NCI-H146 treated with DMSO at 0.1 percent for 48 hours (cell line): ENCODE data around the gene SHB.
A peak's percentile ranks its signal among the peaks of the same experiment; 100 is the strongest.

Source experiments
- DNase-seq: peaks from one replicate; lab custom pipeline; 2025; ENCODE audit not compliant: unreplicated experiment; lab: John Stamatoyannopoulos, UW

Gene SHB

GRCh38 chr9:37994639-37995347, 74.2 kb downstream of the SHB start:
- DNase-seq = no peak

DNA sequence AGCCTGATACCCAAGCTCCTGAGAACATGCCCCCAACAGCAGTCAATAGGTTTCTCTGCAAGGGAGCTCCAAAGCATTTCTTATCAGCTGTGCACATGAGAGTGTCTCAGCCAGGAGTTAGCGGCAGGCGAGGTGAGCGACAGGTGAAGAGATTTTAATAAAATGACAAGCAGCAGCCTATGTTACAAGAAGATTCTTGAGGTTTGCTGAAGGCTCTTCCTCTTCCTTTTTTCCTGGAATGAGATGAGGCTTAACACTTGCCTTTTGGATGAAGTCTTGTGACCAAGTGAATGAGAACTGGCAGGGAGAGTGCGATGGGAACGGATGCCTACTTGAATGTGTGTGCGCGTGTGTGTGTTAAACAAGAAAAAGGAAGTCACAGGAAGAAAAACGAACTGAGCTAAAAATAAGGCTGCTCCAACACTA, 76.1 kb downstream of the SHB start:
- DNase-seq = no peak

DNA sequence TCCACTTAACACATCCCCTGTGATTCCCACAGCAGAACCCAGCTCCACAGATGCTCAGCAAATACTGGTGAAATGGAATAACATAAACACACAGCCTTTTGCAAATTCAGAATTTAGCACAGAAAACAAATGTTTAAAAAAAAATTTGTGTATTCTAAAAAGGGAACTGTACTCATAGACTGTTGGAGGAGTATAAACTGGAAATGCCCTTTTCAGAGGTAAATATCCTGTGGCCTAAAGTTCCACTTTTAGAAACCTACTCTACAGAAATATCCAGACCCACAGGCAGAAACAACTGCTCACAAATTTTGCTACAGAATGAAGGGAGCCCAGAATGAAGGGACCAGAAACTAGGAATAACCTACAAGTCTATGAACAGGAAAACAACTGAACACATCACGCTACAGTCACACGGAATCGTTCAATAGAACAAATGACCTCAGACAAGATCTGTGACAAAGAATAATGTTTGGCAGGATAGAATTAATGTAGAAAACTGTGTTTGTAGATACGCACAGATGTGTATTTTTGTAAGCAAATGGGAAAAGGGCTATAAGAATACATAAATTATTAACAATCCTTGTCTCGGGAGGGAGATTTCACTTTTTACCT, 78.5 kb downstream of the SHB start:
- DNase-seq = no peak

GRCh38 chr9:37989701-37990100, 79.3 kb downstream of the SHB start:
- no peak for DNase-seq

- DNase-seq = no peak
These were observed 80.4 kb downstream of the SHB start for GRCh38 chr9:37988602-37989001.

- DNase-seq = no peak
These were observed 81.0 kb downstream of the SHB start for GRCh38 chr9:37988041-37988440.

DNA sequence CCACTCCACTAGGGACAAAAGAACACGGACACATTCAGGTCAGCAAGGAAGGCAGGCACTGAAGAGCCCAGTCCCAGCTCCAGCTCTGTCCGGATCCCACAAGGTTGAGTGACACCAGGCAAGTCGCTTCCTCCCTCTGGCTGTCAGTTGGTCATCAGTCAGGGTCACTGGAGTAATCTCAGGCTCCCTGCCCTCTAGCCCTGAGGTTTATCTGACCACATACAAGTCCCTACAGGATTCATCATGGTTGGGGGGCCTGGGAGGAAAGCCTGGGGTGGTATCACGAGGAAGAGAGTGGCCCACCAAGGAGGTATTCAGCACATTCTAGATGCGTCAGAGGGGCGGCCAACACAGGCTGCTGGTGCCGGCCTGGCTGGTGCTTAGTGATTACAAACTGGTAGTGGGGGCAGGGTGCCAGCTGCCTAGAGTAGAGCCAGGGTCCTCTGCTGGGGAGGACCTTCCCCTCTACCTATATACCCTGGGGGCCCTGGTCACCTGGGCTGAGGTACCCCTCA, 81.5 kb downstream of the SHB start:
- no peak for DNase-seq

DNA sequence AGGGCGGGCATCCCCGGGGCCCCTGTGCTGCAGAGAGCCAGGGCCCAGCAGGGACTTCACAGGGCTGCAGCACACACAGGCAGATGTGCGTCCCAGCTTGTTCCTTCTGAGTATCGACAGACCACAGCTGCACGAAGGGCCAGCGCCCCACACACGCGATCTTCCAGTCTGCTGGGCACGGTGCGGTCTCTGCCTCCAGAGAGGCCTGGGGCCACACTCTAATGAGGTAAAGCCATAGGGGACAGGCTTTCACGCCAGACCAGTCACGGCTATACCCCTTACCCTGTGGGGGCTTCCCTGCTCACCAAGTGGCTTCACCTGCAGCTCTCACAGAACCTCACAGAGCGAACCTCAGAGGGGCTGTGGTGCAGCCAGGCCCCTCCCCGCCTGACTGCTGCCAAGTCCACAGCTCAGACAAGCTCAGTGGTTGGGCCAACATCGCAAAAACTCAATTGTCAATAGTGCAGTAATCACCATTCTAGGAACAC, 82.2 kb downstream of the SHB start:
- DNase-seq = no peak

GRCh38 chr9:37986001-37986400, 83.0 kb downstream of the SHB start:
- DNase-seq = no peak

GRCh38 chr9:37984672-37985611, 84.1 kb downstream of the SHB start:
- DNase-seq = peak; percentile 82

DNA sequence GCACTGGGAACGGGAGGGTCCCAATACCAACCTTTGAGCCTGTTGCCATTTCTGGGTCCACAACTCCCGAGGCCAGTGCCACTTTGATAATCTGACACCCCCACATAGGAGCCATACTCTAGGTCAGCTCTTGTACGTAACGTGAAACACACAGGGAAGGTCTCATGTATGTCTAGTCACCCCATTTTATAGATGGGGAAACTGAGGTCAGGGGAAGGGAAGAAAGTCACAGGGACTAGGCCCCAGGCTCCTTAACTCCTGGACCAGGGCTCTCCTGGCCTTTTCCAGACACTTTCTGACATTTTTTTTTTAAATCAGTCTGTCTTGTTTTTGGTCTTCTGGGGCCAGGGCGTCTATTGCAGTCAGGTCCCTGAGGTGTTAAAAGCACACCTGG, 84.8 kb downstream of the SHB start:
- DNase-seq = no peak

DNA sequence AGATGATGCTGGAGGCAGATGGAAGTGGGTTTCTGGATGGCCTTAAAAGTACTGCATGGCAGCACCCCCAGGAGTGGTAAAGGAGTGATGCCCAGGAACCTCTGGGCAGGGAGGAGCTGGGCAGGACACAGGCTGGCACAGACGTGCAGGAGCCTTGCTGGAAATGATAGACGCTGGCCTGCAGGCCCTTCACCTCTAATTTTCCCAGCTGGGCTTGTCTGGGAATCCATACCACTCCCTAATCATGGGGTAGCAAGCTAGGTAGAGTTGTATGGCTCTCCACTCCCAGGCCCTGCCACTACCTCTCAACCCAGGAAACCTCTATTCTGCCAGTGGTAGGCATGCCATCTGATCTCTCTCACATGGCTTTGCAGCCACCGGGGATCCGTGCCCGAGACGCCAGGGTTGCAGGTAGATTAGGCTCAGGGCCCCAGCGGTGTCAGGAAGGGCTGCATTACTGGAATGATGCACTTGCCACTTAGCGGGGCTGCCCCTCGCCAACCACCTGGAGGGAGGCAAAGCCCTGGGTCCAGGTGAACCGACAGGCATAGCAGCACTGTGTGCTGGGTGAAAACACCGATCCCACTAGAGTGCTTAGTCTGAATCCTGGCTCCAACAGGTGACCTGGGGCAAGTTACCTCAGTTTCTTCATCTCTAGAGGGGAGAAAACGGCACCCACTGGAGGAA, 85.5 kb downstream of the SHB start:
- no peak for DNase-seq

DNA sequence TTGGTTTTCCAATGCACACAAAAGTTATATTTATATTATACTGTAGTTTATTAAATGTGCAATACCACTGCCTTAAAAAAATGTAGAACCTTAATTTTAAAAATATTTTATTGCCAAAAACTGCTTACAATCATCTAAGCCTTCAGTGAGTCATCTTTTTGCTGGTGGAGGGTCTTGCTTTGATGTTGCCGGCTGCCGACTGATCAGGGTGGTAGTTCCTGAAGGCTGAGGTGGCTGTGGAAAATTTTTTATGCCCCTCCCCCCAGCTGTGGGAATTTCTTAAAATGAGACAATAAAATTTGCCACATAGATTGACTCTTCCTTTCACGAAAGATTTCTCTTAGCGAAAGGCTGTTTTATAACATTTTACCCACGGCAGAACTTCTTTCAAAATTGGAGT, 89.2 kb downstream of the SHB start:
- DNase-seq = no peak

DNA sequence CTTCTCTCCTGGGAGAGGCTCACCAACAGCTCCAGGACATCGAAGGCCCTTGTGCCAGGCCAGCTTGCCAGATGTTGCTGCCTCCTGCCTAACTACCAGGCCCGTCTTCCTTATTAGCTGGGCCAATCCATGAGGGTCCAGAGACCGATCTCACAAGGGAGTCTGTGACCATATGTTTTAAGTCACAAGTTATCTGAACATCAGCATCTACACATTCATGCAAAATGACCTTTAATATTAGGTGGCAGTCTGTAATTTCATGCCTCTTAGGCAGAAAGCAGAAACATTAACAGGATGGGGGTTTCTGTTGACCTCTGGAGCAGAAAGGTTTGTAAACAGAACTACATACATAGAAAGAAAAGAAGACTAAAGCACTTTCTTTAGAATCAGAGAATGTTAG, 90.0 kb downstream of the SHB start:
- no peak for DNase-seq

- DNase-seq = no peak
These were observed 90.6 kb downstream of the SHB start for GRCh38 chr9:37978481-37978864.

- no peak for DNase-seq
These were observed 91.1 kb downstream of the SHB start for GRCh38 chr9:37977851-37978480.

GRCh38 chr9:37976714-37977477, 92.1 kb downstream of the SHB start:
- no peak for DNase-seq

- DNase-seq = no peak
These were observed 93.4 kb downstream of the SHB start for GRCh38 chr9:37975639-37976038.

DNA sequence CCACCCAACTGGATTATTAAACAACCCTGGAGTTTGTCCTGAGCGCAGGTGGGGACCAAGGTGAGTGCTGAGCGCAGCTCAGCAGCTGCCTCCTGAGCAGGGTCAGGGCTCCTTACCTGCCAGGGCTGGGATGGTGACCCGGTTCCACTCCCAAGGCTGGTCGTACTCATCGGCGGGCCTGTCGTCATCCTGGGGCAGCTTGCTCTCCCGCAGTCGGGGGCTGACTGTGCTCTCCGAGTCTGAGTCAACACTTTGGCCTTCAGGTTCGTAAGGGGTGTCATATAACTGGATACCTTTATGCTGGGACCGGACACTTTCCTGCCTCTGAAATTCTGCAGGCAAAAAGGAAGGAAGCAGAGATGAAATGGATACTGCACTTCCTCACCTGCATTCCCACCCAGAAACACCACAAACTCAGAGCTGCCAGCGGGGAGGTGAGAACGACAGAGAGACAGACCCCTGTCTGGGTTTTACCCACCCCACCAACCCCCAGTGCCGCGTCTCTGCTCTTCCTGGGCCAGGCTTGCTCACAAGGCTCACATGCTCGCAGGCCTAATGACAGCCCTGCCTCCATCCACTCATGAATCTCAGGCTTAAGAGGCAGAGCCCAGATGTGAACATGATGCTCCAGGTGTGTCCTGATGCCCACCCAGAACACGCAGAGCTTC, 94.4 kb downstream of the SHB start:
- no peak for DNase-seq
